Suprapubic skin (tissue), 3 donors: ENCODE data around the gene LTV1.
"Not testable (repeated sequence)": the region's sequence is repeated elsewhere in the genome, so short reads cannot be mapped to it uniquely, and the experiment has no call there.

Source experiments
- POLR2AphosphoS5 ChIP-seq, 3 donors: sonication (generic); formaldehyde crosslinking; IDR thresholded peaks; one replicate each; pipeline ENCODE4 v1.6.1; 2017; ENCODE audit warnings: antibody characterized with exemption in 3 of 3
- TF ChIP-seq, protein P1 (sequence below), 2 donors: fragments of 200-600 bp in 1 of 2; fragments of 450-650 bp in 1 of 2; sonication (generic) in 1 of 2; IDR thresholded peaks; one replicate each; pipeline ENCODE4 v1.5.1; 2016 to 2019; ENCODE audit warnings: antibody characterized with exemption in 2 of 2, mild to moderate bottlenecking in 1 of 2, moderate library complexity in 1 of 2

DNA sequence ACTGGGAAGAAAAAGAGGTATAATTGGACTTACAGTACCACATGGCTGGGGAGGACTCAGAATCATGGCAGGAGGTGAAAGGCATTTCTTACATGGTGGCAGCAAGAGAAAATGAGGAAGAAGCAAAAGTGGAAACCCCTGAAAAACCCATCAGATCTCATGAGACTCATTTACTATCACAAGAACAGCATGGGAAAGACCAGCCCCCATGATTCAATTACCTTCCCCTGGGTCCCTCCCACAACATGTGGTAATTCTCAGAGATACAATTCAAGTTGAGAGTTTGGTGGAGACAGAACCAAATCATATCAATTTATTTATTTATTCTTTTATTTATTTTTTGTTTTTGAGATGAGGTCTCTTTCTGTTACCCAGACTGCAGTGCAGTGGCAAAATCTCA lies 31.4 kb downstream of the LTV1 start:
- TF ChIP-seq POLR2AphosphoS5 (IDR thresholded peaks at IDR 0.05) = not testable (repeated sequence)
- TF ChIP-seq, protein P1, sequence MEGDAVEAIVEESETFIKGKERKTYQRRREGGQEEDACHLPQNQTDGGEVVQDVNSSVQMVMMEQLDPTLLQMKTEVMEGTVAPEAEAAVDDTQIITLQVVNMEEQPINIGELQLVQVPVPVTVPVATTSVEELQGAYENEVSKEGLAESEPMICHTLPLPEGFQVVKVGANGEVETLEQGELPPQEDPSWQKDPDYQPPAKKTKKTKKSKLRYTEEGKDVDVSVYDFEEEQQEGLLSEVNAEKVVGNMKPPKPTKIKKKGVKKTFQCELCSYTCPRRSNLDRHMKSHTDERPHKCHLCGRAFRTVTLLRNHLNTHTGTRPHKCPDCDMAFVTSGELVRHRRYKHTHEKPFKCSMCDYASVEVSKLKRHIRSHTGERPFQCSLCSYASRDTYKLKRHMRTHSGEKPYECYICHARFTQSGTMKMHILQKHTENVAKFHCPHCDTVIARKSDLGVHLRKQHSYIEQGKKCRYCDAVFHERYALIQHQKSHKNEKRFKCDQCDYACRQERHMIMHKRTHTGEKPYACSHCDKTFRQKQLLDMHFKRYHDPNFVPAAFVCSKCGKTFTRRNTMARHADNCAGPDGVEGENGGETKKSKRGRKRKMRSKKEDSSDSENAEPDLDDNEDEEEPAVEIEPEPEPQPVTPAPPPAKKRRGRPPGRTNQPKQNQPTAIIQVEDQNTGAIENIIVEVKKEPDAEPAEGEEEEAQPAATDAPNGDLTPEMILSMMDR (IDR thresholded peaks at IDR 0.05) = not testable (repeated sequence)
